Measurements from ENCODE around the gene GCNT1.

- no peak for TF ChIP-seq POLR2AphosphoS5 (IDR thresholded peaks at IDR 0.05; ENCODE audit: low read depth, low read length)
- no peak for TF ChIP-seq CTCF (IDR thresholded peaks at IDR 0.05)
- TF ChIP-seq SIN3A (IDR thresholded peaks at IDR 0.05; ENCODE audit: borderline replicate concordance, insufficient read depth, low read depth, low read length): no peak
Measured at GRCh38 chr9:76463211-76463610, 4.2 kb downstream of the GCNT1 start.

Data from Panc1 (cell line).